CMK (cell line): ENCODE measurements around the gene HOXA9.

Source experiments
- DNase-seq: peaks from one replicate; pipeline ENCODE4 v3.0.0-alpha.2; 2010; ENCODE audit warnings: low read depth

The HOXA9 gene

GRCh38 chr7:27187475-27188385, 22.4 kb upstream of the HOXA9 start:
- no peak for DNase-seq

DNA sequence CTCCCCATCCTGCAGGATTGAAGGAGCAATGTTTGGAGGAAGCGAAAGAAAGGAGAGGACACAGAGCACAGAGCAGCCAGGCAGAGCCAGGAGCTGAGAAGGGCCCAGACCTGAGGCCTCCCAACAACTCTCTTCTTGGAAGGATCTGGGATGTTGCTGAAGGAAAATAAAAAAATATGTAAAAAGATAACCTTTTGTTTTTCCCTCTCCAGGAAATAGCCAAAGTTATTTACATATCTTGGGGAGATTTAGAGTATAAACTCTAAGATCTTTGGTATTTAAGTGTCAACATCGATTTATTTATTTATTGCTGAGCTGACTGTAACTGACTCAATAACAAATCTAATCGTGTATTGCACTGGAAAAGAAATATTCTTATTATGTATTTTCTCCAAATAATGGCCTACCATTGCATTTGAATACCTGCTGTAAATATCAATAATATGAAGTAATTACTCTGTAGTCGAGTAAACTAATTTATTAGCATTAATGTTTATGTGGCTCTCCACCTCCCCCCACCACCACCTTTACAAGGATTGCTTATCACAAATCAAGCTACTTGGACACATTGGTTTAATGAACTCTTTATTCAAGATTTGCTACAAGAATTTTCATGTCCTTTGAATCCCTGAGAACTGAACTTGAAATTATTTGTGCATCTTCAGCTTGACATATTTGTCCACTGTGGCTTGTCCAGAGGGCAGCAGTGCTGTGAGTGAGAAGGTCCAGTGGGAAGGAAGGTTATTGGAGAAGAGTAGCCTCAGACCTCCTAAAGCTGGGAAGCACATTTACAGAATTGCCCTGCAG, 21.5 kb upstream of the HOXA9 start:
- no peak for DNase-seq

- DNase-seq, result no peak
Measured at GRCh38 chr7:27185854-27186667, 20.7 kb upstream of the HOXA9 start.

GRCh38 chr7:27185013-27185853, 19.9 kb upstream of the HOXA9 start, which contains the start of gene HOXA11:
TSS of gene HOXA11 (minus strand) at chr7:27185232. CDS start at chr7:27185144, 88 bp downstream.
- no peak for DNase-seq

DNA sequence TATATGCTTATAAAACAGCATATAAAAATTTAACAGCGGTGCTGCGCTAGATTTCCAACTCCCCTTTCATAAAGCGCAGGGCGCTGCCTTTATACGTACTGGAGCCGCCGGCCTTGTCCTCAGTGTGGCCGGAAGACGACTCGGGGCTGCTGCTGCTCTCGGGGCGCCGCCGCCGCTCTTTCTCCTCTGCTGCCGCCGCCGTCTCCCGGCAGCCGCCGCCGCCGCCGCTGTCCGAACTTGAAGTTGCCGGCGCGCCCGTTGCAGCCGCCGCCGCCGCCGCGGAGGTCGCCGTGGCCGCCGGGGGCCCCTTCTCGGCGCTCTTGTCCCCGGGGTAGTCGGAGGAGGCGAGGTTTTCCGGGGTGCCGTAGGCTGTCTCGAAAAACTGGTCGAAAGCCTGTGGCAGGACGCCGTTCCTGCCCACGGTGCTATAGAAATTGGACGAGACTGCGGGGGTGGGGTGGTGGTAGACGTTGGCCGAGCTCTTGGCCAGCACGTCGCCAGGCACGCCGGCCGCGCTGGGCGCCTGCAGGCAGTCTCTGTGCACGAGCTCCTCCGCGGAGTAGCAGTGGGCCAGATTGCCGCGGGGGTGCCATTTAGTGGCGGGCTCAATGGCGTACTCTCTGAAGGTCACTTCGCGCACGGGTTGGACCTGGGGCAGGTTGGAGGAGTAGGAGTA, 19.1 kb upstream of the HOXA9 start:
- DNase-seq, result no peak

DNA sequence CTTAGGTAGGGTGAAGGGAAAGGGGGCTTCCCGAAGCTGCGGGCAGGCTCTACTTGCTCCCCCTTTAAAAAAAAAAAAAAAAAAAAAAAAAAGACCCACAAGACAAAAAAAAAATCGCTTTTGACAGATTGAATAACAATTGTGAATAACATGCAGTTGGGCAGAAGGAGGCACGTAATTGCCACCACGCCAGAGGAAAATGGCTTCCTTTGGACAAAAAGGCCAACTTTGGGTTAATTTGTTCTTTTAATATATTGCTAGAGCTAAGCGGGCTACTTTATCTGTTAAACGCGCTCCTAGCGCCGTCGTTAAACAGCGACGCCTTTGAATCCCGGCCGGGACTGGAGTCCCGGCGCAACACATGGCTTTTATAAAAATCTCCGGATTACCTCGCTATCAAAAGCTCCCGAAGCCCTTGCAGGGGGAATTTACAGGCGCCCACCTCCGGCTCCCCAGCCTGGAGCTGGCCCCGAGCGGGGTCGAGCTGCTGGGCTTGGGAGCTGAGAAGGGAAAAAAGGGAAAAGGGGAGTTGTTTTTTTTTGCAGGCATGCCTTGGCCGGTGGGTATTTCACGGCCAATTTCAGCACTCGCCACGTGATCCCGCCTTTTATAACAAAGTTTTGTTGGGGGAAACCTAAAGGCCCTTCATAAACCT, 18.5 kb upstream of the HOXA9 start:
- no peak for DNase-seq

DNA sequence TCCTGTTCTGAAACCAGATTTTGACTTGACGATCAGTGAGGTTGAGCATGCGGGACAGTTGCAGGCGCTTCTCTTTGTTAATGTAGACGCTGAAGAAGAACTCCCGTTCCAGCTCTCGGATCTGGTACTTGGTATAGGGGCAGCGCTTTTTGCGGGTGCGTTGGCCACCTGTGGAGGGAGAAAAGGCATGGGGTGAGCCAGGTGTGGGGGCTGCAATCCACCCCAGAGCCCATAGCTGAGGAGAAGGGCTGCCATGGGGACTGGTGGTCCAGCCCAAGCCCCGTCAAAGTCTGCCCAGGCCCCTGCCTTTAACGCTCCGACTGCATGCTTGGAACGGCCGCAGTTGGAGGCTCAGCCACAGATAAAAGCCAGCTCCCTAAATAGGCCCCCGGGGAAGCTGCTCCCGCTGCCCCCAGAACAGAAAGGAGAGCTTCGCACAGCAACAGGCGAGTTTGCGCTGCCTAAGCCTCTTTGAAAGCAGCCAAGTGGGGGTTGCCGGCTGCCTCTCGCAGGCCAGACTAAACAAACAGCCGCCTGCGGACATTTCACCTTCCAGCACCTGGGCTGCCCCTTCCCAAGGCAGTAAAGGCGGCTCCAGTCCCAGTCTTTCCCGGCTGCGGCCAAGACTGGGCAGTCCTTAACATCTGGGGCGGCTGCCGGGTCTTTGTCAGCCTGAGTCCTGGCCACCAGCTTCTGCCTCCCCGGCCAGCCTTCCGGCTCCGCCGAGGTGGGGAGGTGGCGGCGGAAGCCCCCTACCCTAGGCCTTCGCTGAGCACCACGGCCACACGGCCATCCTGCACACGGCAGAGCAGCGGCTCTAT, 17.7 kb upstream of the HOXA9 start:
- DNase-seq, result no peak

- DNase-seq, result no peak
Measured at GRCh38 chr7:27182285-27182841, 17.0 kb upstream of the HOXA9 start.

- DNase-seq, result no peak
Measured at GRCh38 chr7:27181795-27182275, 16.5 kb upstream of the HOXA9 start.

DNA sequence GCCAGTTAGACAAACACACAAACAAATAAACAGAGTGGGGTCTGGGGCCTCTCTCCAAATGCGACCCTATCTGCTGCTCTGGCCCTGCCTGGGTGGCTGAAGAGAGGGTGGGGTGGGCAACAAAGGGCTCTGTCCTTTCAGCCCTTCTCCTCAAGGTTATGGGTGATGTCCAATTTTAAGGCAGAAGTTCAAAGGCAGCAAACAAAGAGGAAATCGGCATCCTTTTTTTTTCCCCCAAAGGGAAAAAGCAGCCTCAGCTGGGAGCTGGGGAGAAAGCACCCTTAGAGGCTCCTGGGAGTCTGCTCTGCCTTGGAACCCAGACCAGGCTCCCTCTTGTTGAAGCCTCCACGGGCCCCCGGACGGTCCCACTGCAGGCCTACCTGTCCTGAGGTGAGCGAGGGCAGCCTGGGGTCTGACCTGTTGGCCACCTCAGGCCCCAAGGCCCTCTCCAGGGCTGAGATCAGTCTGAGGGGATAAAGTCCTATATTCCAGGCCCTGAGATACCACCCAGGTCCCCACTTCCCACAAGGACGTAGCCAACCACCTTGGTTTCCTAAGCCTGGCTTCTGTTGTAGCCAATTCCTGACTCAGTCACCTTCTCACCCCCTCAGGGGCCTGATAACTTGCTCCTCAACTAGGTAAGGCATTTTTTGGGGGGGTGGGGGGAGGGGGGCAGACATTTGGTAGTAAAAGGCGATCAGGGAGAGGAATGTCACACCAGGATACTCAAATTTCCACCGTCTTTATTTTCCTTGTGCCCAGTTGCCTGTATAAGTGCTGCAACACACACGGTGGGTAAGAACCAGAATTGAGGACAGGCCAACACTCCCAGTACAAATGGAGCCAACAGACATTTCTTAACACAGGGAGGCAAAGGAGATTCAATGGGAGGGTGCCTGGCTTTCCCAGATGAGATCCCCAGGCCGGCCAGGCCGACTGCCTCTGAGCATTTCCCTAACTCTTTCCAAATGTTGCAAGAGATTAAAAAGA, 15.4 kb upstream of the HOXA9 start:
- no peak for DNase-seq

DNA sequence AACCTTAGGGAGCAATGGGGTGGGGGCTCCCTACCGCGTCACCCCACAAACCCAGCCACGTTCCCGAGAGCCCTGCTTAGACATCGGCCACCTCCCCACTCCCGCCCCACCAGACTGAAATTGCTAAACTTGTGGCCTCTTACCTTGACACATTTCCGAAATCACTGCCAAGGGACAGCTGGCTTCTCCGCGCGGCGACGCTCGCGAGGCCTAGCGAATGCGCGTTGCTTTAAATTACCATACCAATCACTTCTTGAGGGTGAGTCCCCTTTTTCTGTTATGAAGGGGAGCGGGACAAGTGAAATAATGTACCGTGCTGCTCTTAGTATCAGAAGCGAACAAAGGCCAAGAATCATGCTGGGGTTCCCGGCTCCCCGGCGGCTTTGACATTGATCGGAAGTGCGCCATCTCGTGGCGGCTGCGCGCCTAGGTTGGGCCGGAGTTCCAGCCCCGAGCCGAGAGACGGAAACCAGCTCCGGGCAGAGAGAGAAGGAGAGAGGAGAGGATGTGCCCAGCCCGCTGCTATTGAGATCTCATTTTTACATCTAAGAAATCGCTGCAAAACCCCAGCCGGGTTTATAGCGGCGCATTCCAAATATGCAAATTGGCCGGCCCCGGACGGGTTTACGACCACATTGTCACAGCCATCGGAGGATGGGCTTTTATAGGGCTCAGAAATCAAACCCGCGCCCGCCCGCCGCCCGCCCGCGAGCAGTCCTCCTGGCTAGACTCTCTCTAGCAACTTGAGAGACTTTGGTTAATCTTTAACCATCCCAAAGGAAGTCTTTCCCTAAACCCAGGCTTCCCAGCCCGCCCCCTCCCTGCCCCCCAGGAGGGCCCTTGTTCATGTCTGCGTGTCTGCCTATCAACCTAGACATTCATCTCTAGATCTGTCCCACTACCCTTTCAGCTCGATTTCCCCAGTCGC, 14.4 kb upstream of the HOXA9 start:
- DNase-seq, result no peak

- DNase-seq, result no peak
Measured at GRCh38 chr7:27179030-27179429, 13.7 kb upstream of the HOXA9 start.

DNA sequence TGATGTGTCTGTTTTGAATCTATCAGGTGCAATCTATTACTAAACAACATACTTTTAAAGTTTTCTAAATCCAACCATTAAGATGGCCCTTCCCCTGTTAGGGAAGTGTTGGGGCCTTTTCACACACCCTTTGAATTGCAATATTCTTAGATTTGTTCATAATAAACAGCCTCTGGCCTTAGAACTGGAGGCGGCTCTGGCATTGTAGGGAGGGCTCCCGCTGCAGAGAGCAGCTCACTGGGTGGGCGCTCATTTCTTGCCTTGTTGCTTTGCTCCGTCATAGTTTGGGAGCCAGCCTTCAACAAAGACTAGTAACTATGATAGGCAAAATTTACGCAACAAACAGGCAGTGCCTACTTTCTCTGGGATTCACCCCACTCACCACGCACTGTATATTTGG, 13.0 kb upstream of the HOXA9 start:
- DNase-seq, result no peak

GRCh38 chr7:27177795-27178320, 12.5 kb upstream of the HOXA9 start:
- DNase-seq, result no peak

GRCh38 chr7:27176962-27177794, 11.8 kb upstream of the HOXA9 start:
- no peak for DNase-seq
